ENCODE measurements around the gene PRKCD. TPM values are rescaled to one million over a fixed set of nuclear protein-coding genes. Genes with fewer than 3 reads are reported as not detected.
A peak's percentile ranks its signal among the peaks of the same experiment; 100 is the strongest.

PRKCD gene
- total RNA-seq, 2 experiments from 2014 or later: 18.1 to 20.1 TPM

- Histone ChIP-seq H3K36me3 (ENCODE audit: insufficient read depth, low read length) (peaks cover 2% of the 10 kb centered on the region), H3K9me3 (ENCODE audit: control insufficient read depth in 1 of 2, insufficient read depth in 1 of 2, low read length in 2 of 2) (no peaks in the 10 kb centered on the region), H3K4me3 (ENCODE audit: low read length) (peak overlapping the region; percentile 64), H3K27me3 (ENCODE audit: control insufficient read depth in 1 of 2, insufficient read depth in 2 of 2, low read length in 2 of 2) (peaks cover 17 to 19% of the 10 kb centered on the region in 2 experiments), H3K27ac (ENCODE audit: low read depth in 1 of 2, low read length in 2 of 2) (peak overlapping the region in 1 of 2 donors; percentile 18), H3K4me1 (ENCODE audit: insufficient read depth, low read length) (peaks cover 35% of the 10 kb centered on the region)
- Mint-ChIP-seq H3K36me3 (ENCODE audit: low read depth) (no peaks in the 10 kb centered on the region), H3K27me3 (peaks cover 8% of the 10 kb centered on the region), H3K4me1 (ENCODE audit: low read depth) (peaks cover 22% of the 10 kb centered on the region), H3K4me3 (peak overlapping the region; percentile 89), H3K27ac (peak overlapping the region; percentile 47), H3K9me3 (no peaks in the 10 kb centered on the region)
- DNase-seq: no peak
- CTCF ChIA-PET: interaction anchor here (0.5 to 1.9 kb wide), 6 partner anchors 26 to 748 kb away, joined by 3 to 12 read pairs (median 4); no protein-coding TSS in a partner anchor
- intact Hi-C loops (cut with DNase I, micrococcal nuclease): loop anchor here (1.0 to 10.0 kb wide), 3 partner anchors 27 to 185 kb away; partner anchors contain the start of gene DCP1A (in 1 of the 2)
- POLR2A ChIA-PET: interaction anchor here (0.7 to 1.9 kb wide), 6 partner anchors 10 to 115 kb away, joined by 3 to 16 read pairs (median 5); partner anchors contain the start of genes RFT1 and SFMBT1
- TF ChIP-seq CTCF (IDR thresholded peaks at IDR 0.05): no peak
- no peak for ATAC-seq (ENCODE audit: poor library complexity)
These were observed 849 bp upstream of the PRKCD start for GRCh38 chr3:53160061-53160659.

GRCh38 chr3:53161450-53161819 lies 426 bp downstream of the PRKCD start:
- ChIA-PET POLR2A (interaction anchor here (0.6 to 1.9 kb wide), 4 partner anchors 27 to 185 kb away, joined by 3 to 16 read pairs (median 7); partner anchors contain the start of genes RFT1 and SFMBT1), CTCF (interaction anchor here (0.6 to 1.9 kb wide), 2 partner anchors 27 to 199 kb away, joined by 3 to 12 read pairs; no protein-coding TSS in a partner anchor)
- Mint-ChIP-seq H3K27me3 (no peaks in the 10 kb centered on the region), H3K9me3 (no peaks in the 10 kb centered on the region), H3K4me3 (peak overlapping the region; percentile 90), H3K36me3 (ENCODE audit: low read depth) (no peaks in the 10 kb centered on the region), H3K4me1 (ENCODE audit: low read depth) (peaks cover 22% of the 10 kb centered on the region), H3K27ac (peak overlapping the region; percentile 79)
- Histone ChIP-seq H3K27me3 (ENCODE audit: control insufficient read depth in 1 of 2, insufficient read depth in 2 of 2, low read length in 2 of 2) (peaks cover 5 to 11% of the 10 kb centered on the region in 2 experiments), H3K9me3 (ENCODE audit: control insufficient read depth in 1 of 2, insufficient read depth in 1 of 2, low read length in 2 of 2) (no peaks in the 10 kb centered on the region), H3K27ac (ENCODE audit: low read depth in 1 of 2, low read length in 2 of 2) (peak overlapping the region; percentile 47 to 58), H3K4me3 (ENCODE audit: low read length) (peak overlapping the region; percentile 98), H3K36me3 (ENCODE audit: insufficient read depth, low read length) (peaks cover 2% of the 10 kb centered on the region), H3K4me1 (ENCODE audit: insufficient read depth, low read length) (peaks cover 40% of the 10 kb centered on the region)
- TF ChIP-seq CTCF (IDR thresholded peaks at IDR 0.05): no peak
- no peak for ATAC-seq (ENCODE audit: poor library complexity)
- peak in 5 of 14 experiments; percentile 6 to 66 (median 10) for DNase-seq
- intact Hi-C loops (cut with DNase I, micrococcal nuclease): loop anchor here (5.0 to 10.0 kb wide), 2 partner anchors 36 to 183 kb away; partner anchors contain the start of gene DCP1A (in 1 of the 2)

GRCh38 chr3:53161820-53162671 lies 1.0 kb downstream of the PRKCD start:
- POLR2A ChIA-PET: no interaction called here
- Histone ChIP-seq H3K27me3 (ENCODE audit: control insufficient read depth in 1 of 2, insufficient read depth in 2 of 2, low read length in 2 of 2) (peaks cover under 1 to 6% of the 10 kb centered on the region in 2 experiments), H3K4me1 (ENCODE audit: insufficient read depth, low read length) (peaks cover 46% of the 10 kb centered on the region), H3K27ac (ENCODE audit: low read depth in 1 of 2, low read length in 2 of 2) (peak overlapping the region; percentile 47 to 58), H3K9me3 (ENCODE audit: control insufficient read depth in 1 of 2, insufficient read depth in 1 of 2, low read length in 2 of 2) (no peaks in the 10 kb centered on the region), H3K36me3 (ENCODE audit: insufficient read depth, low read length) (peaks cover 2% of the 10 kb centered on the region), H3K4me3 (ENCODE audit: low read length) (peak overlapping the region; percentile 98)
- TF ChIP-seq CTCF (IDR thresholded peaks at IDR 0.05): no peak
- Mint-ChIP-seq H3K27me3 (no peaks in the 10 kb centered on the region), H3K27ac (peak overlapping the region; percentile 79), H3K4me1 (ENCODE audit: low read depth) (peaks cover 22% of the 10 kb centered on the region), H3K4me3 (peak overlapping the region; percentile 90), H3K9me3 (no peaks in the 10 kb centered on the region), H3K36me3 (ENCODE audit: low read depth) (no peaks in the 10 kb centered on the region)
- intact Hi-C loops (cut with DNase I, micrococcal nuclease): loop anchor here (2.0 to 10.0 kb wide), 3 partner anchors 35 to 183 kb away; partner anchors contain the start of gene DCP1A (in 1 of the 2)
- peak; percentile 37 for ATAC-seq (ENCODE audit: poor library complexity)
- DNase-seq: peak in 11 of 14 experiments; percentile 6 to 81 (median 30)
- CTCF ChIA-PET: no interaction called here

Data from CD4-positive, alpha-beta T cell (primary cell).